Osteoblast (primary cell): ENCODE results near the gene ALG14. TPM values are rescaled to one million over a fixed set of nuclear protein-coding genes. Genes with fewer than 3 reads are reported as not detected.
"Not testable (repeated sequence)": the region's sequence is repeated elsewhere in the genome, so short reads cannot be mapped to it uniquely, and the experiment has no call there.

Source experiments
- DNase-seq: peaks from one replicate; pipeline ENCODE4 v3.0.0; 2011; ENCODE audit warnings: low spot score, mixed read lengths; ENCODE audit not compliant: insufficient read length; ENCODE audit errors: missing footprints
- H2AFZ ChIP-seq: 2 replicates; pipeline ENCODE4 v1.6.0; 2011; ENCODE audit warnings: mild to moderate bottlenecking, low read length
- H3K27ac ChIP-seq: 2 replicates; pipeline ENCODE4 v1.5.1; 2011; ENCODE audit warnings: mild to moderate bottlenecking, low read depth, low read length, moderate library complexity
- H3K27me3 ChIP-seq: 2 replicates; pipeline ENCODE4 v1.6.0; 2012; ENCODE audit warnings: mild to moderate bottlenecking, control low read depth, inconsistent platforms, low read length, moderate library complexity; ENCODE audit not compliant: insufficient read depth
- H3K36me3 ChIP-seq: 2 replicates; pipeline ENCODE4 v1.5.1; 2011; ENCODE audit warnings: mild to moderate bottlenecking, low read length, control low read depth, moderate library complexity; ENCODE audit not compliant: insufficient read depth
- H3K4me1 ChIP-seq: 2 replicates; pipeline ENCODE4 v1.5.1; 2011; ENCODE audit warnings: mild to moderate bottlenecking, low read length, control low read depth, moderate library complexity; ENCODE audit not compliant: insufficient read depth
- H3K4me2 ChIP-seq: 2 replicates; pipeline ENCODE4 v1.6.0; 2011; ENCODE audit warnings: mild to moderate bottlenecking, low read length; ENCODE audit not compliant: insufficient read depth
- H3K4me3 ChIP-seq: fragments of 200-600 bp; sonication (generic); 3 replicates; pipeline ENCODE4 v1.5.1; 2012; ENCODE audit warnings: mild to moderate bottlenecking, low read length, inconsistent platforms; ENCODE audit not compliant: insufficient read depth
- H3K79me2 ChIP-seq: 2 replicates; pipeline ENCODE4 v1.6.0; 2012; ENCODE audit warnings: mild to moderate bottlenecking, low read length, control low read depth, inconsistent platforms; ENCODE audit not compliant: insufficient read depth
- H3K9me3 ChIP-seq: 2 replicates; pipeline ENCODE4 v1.5.1; 2011; ENCODE audit warnings: low read depth, low read length, control low read depth
- H4K20me1 ChIP-seq: 2 replicates; pipeline ENCODE4 v1.6.0; 2012; ENCODE audit warnings: mild to moderate bottlenecking, low read length, control low read depth; ENCODE audit not compliant: insufficient read depth
- CTCF ChIP-seq: IDR thresholded peaks from 2 replicates; pipeline ENCODE4 v1.5.1; 2011; ENCODE audit warnings: mild to moderate bottlenecking, low read depth, low read length, moderate library complexity; ENCODE audit errors: extremely low read depth
- total RNA-seq: library from RNA; depleted of rRNA; stranded (reverse); fragments of >200 nt; gene quantifications from 2 replicates; pipeline ENCODE4 v1.2.3, GENCODE V29; 2012

The ALG14 gene
- total RNA-seq, 1 donor: 1.4 TPM

DNA sequence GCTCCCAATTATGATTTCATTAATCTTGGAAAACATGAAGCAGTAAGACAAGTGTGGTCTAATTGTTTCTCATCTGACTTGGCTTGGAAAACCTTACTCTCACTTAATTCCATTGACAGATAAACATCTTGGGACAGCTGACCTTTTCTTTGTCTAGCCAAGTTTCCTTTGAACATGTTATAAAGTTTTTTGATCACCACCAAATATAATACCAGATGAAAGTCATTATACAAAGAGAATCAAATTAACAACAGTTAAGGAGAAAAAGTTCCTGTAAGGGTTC lies 50.2 kb downstream of the ALG14 start:
- no peaks in the 10 kb centered on the region for H3K79me2 ChIP-seq
- no peaks in the 10 kb centered on the region for H4K20me1 ChIP-seq
- peak overlapping the region; percentile 79 for H3K27ac ChIP-seq
- H3K27me3 ChIP-seq: no peaks in the 10 kb centered on the region
- peaks cover 3% of the 10 kb centered on the region for H3K36me3 ChIP-seq
- DNase-seq: no peak
- peaks cover 2% of the 10 kb centered on the region for H3K9me3 ChIP-seq
- peak overlapping the region; percentile 90 for H2AFZ ChIP-seq
- no peak overlapping the region for H3K4me3 ChIP-seq
- TF ChIP-seq CTCF: no peak
- H3K4me1 ChIP-seq: peaks cover 39% of the 10 kb centered on the region
- H3K4me2 ChIP-seq: peak overlapping the region; percentile 84

- Histone ChIP-seq H3K4me3 (peak overlapping the region; percentile 61), H3K79me2 (no peaks in the 10 kb centered on the region), H3K36me3 (peaks cover 3% of the 10 kb centered on the region), H4K20me1 (no peaks in the 10 kb centered on the region), H3K4me1 (peaks cover 37% of the 10 kb centered on the region), H3K27ac (peak overlapping the region; percentile 79), H2AFZ (peak overlapping the region; percentile 90), H3K27me3 (no peaks in the 10 kb centered on the region), H3K9me3 (peaks cover 2% of the 10 kb centered on the region), H3K4me2 (peak overlapping the region; percentile 84)
- DNase-seq: peak; percentile 10
- no peak for TF ChIP-seq CTCF
Measured at GRCh38 chr1:95021805-95022643, 50.7 kb downstream of the ALG14 start.

GRCh38 chr1:95021119-95021518 lies 51.6 kb downstream of the ALG14 start:
- peak; percentile 3 for DNase-seq
- Histone ChIP-seq H2AFZ (peak overlapping the region; percentile 90), H3K4me1 (peaks cover 37% of the 10 kb centered on the region), H3K27ac (peak overlapping the region; percentile 79), H3K9me3 (peaks cover 2% of the 10 kb centered on the region), H3K4me3 (peak overlapping the region; percentile 61), H4K20me1 (no peaks in the 10 kb centered on the region), H3K36me3 (peaks cover 3% of the 10 kb centered on the region), H3K27me3 (no peaks in the 10 kb centered on the region), H3K4me2 (peak overlapping the region; percentile 84), H3K79me2 (no peaks in the 10 kb centered on the region)
- no peak for TF ChIP-seq CTCF

- H3K4me2 ChIP-seq, H2AFZ ChIP-seq, H3K9me3 ChIP-seq, DNase-seq, H3K27ac ChIP-seq, H4K20me1 ChIP-seq, H3K36me3 ChIP-seq, H3K4me3 ChIP-seq, H3K79me2 ChIP-seq, H3K27me3 ChIP-seq: not testable (repeated sequence)
- peaks cover 37% of the 10 kb centered on the region for H3K4me1 ChIP-seq
Measured at GRCh38 chr1:95019466-95019865, 53.3 kb downstream of the ALG14 start.
